ENCODE data around the gene DLGAP1. TPM values are rescaled to one million over a fixed set of nuclear protein-coding genes. Genes with fewer than 3 reads are reported as not detected.

Gene DLGAP1
- total RNA-seq, 4 donors from 2014 or later: 0.22 to 1.5 (median 0.56) TPM

DNA sequence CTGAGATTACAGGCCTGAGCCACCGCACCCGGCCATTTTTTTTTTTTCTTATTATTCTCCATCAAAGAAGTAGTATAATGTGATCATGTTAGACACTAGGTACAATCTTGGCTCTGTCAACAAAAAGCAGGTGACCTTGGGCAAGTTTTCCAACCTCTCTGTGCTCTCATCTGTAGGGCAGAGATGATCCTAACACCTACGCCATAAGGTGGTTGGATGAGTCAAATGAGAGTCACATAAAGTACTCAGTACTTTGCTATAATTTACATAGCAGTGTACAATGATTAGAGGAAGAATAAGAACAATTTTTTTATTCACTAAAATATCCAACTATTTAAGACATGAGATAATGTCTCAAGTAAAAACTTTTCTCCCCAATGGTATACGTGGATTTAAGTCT is 876.5 kb downstream of the DLGAP1 start:
- no peaks in the 10 kb centered on the region for H3K27me3 ChIP-seq
- H3K9me3 ChIP-seq: no peaks in the 10 kb centered on the region
- no peak for TF ChIP-seq POLR2AphosphoS5 (IDR thresholded peaks at IDR 0.05)
- TF ChIP-seq, protein P1, sequence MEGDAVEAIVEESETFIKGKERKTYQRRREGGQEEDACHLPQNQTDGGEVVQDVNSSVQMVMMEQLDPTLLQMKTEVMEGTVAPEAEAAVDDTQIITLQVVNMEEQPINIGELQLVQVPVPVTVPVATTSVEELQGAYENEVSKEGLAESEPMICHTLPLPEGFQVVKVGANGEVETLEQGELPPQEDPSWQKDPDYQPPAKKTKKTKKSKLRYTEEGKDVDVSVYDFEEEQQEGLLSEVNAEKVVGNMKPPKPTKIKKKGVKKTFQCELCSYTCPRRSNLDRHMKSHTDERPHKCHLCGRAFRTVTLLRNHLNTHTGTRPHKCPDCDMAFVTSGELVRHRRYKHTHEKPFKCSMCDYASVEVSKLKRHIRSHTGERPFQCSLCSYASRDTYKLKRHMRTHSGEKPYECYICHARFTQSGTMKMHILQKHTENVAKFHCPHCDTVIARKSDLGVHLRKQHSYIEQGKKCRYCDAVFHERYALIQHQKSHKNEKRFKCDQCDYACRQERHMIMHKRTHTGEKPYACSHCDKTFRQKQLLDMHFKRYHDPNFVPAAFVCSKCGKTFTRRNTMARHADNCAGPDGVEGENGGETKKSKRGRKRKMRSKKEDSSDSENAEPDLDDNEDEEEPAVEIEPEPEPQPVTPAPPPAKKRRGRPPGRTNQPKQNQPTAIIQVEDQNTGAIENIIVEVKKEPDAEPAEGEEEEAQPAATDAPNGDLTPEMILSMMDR (IDR thresholded peaks at IDR 0.05): no peak
- TF ChIP-seq EP300 (IDR thresholded peaks at IDR 0.05): no peak
- TF ChIP-seq POLR2A (IDR thresholded peaks at IDR 0.05): no peak
- no peaks in the 10 kb centered on the region for H3K4me1 ChIP-seq
- no peak for ATAC-seq
- 84 to 87% methylated on average over 2 to 4 of the region's 4 CpGs for WGBS, 2 donors (ENCODE audit: low coverage in 1 of 2)
- no peak overlapping the region for H3K27ac ChIP-seq
- H3K4me3 ChIP-seq: no peak overlapping the region
- H3K36me3 ChIP-seq: no peaks in the 10 kb centered on the region

DNA sequence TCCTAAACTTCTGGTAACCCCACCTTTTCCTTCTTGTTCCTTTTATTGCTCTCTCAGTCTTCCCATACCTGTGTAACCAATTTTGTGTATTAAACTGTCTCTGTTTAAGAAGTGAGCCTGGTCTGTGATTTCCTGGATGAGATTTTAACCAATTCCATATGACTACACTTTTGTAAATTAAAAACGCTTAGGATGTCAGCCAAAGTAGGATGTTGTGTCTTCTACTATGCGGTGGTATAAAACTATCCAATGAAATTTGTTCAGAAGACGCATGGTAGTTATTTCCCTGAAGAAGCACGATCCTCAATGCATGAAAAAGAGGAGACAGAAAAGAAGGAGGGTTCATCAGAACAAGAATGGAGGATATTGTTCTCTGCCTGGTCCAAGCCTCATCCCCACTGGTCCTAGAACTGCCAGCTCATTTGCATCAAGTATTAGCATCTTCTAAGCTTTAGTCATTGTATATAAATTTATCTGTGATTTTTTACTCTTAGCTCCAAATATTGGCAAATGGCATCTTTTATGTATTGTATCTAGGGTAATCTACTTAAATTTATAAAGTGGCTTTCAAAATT is 877.7 kb downstream of the DLGAP1 start:
- TF ChIP-seq POLR2AphosphoS5 (IDR thresholded peaks at IDR 0.05) (no peak), EP300 (IDR thresholded peaks at IDR 0.05) (no peak), POLR2A (IDR thresholded peaks at IDR 0.05) (no peak)
- TF ChIP-seq, protein P1 (IDR thresholded peaks at IDR 0.05): no peak
- no peaks in the 10 kb centered on the region for H3K27me3 ChIP-seq
- WGBS, 2 donors (ENCODE audit: low coverage in 1 of 2): 89 to 100% methylated on average over 2 to 4 of the region's 4 CpGs
- no peak overlapping the region for H3K27ac ChIP-seq
- H3K9me3 ChIP-seq: no peaks in the 10 kb centered on the region
- no peaks in the 10 kb centered on the region for H3K4me1 ChIP-seq
- ATAC-seq: no peak
- H3K4me3 ChIP-seq: no peak overlapping the region
- H3K36me3 ChIP-seq: no peaks in the 10 kb centered on the region

DNA sequence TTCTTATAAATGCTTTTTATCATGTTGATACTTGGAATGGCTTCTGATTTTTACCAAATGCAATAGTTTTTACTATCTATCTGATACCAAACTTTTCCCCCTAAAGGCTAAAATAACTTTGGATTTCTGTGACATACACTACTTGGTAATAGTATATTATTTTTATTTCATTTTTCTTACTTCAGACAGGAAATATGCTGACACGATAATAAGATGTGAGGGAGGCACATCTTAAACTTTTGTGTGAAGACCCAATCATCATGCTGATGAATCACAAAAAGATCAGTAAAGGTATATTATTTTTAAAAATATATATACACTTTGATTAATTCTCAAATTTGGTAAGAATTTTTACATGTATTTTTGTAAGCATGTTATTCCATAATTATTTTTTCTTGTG is 882.3 kb downstream of the DLGAP1 start:
- Histone ChIP-seq H3K36me3 (no peaks in the 10 kb centered on the region), H3K9me3 (no peaks in the 10 kb centered on the region), H3K4me1 (no peaks in the 10 kb centered on the region), H3K27ac (no peak overlapping the region), H3K27me3 (no peaks in the 10 kb centered on the region), H3K4me3 (no peak overlapping the region)
- TF ChIP-seq EP300 (IDR thresholded peaks at IDR 0.05) (no peak), POLR2A (IDR thresholded peaks at IDR 0.05) (no peak), POLR2AphosphoS5 (IDR thresholded peaks at IDR 0.05) (no peak)
- TF ChIP-seq, protein P1 (IDR thresholded peaks at IDR 0.05): no peak
- no peak for ATAC-seq
- 62 to 75% methylated on average over 1 of the region's 1 CpG for WGBS, 2 donors (ENCODE audit: low coverage in 1 of 2)

DNA sequence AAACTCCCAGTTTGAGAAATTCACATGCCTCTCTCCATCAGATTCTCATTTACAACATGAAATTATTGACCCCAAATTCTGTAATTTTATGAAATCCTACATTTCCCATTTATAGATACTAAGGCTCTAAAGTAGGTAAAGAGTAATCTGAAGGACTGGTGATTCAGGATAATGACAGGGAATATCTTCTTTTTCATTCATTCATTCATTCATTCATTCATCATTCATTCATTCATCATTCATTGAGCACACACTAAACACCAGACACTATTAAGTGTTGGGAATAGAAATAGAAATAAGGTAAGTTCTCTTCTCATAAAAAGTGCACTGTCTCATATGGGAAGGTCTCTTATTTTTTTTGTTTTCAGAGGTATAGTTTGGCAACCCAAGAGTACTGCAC is 888.3 kb downstream of the DLGAP1 start:
- no peak for ATAC-seq
- Histone ChIP-seq H3K36me3 (no peaks in the 10 kb centered on the region), H3K9me3 (no peaks in the 10 kb centered on the region), H3K4me1 (no peaks in the 10 kb centered on the region), H3K4me3 (no peak overlapping the region), H3K27me3 (no peaks in the 10 kb centered on the region), H3K27ac (no peak overlapping the region)
- no peak for TF ChIP-seq EP300 (IDR thresholded peaks at IDR 0.05)
- TF ChIP-seq, protein P1 (IDR thresholded peaks at IDR 0.05): no peak
- no peak for TF ChIP-seq POLR2AphosphoS5 (IDR thresholded peaks at IDR 0.05)
- no peak for TF ChIP-seq POLR2A (IDR thresholded peaks at IDR 0.05)

DNA sequence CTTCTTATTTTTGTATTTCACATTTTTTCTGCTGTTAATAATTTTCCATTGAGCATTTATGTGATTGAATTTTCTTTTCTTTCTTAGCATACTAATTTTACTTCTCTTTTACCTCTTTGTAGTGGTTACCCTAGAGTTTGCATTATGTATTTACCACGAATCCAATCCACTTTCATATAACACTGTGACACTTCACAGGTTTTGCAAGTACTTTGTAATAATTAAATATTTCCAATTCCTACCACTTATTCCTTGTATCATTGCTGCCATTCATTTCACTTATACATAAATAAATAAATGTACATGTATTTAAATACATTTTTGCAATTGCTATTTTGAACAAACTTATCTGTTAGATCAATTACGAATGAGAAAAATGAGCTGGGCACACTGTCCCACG is 894.4 kb downstream of the DLGAP1 start:
- Histone ChIP-seq H3K27me3 (no peaks in the 10 kb centered on the region), H3K4me1 (no peaks in the 10 kb centered on the region), H3K36me3 (no peaks in the 10 kb centered on the region), H3K27ac (no peak overlapping the region), H3K9me3 (no peaks in the 10 kb centered on the region), H3K4me3 (no peak overlapping the region)
- ATAC-seq: no peak
- TF ChIP-seq EP300 (IDR thresholded peaks at IDR 0.05): no peak
- TF ChIP-seq POLR2A (IDR thresholded peaks at IDR 0.05): no peak
- TF ChIP-seq, protein P1 (IDR thresholded peaks at IDR 0.05): no peak
- no peak for TF ChIP-seq POLR2AphosphoS5 (IDR thresholded peaks at IDR 0.05)
- 38 to 70% methylated on average over 2 to 3 of the region's 3 CpGs for WGBS, 2 donors (ENCODE audit: low coverage in 1 of 2)

Measured in gastroesophageal sphincter (tissue), 4 donors.